GM12891 (cell line): ENCODE measurements around the gene MYH6.

Source experiments
- DNase-seq: peaks from one replicate; pipeline ENCODE4 v3.0.0; 2011; ENCODE audit warnings: low spot score; ENCODE audit not compliant: insufficient read length
- FAIRE-seq: peaks from 2 replicates; lab custom pipeline; 2011; peaks lifted over from hg19 to GRCh38; lab: Jason Lieb, UNC
- PAX5 ChIP-seq: IDR thresholded peaks from 2 replicates; pipeline ENCODE4 v1.6.1; 2011; ENCODE audit warnings: low read length, moderate library complexity, mild to moderate bottlenecking; ENCODE audit not compliant: insufficient read depth, severe bottlenecking
- POLR2A ChIP-seq: IDR thresholded peaks from 2 replicates; pipeline ENCODE4 v1.6.1; 2011; ENCODE audit warnings: low read depth, low read length, control low read depth
- POLR2AphosphoS5 ChIP-seq: IDR thresholded peaks from 2 replicates; pipeline ENCODE4 v1.6.1; 2011; ENCODE audit warnings: low read depth, low read length, control low read depth
- POU2F2 ChIP-seq: IDR thresholded peaks from 2 replicates; pipeline ENCODE4 v1.6.1; 2011; ENCODE audit warnings: low read depth, mild to moderate bottlenecking, control low read depth, low read length, moderate library complexity
- SPI1 ChIP-seq: IDR thresholded peaks from 2 replicates; pipeline ENCODE4 v1.6.1; 2011; ENCODE audit warnings: low read depth, low read length, control low read depth
- TAF1 ChIP-seq: IDR thresholded peaks from 2 replicates; pipeline ENCODE4 v1.6.1; 2011; ENCODE audit warnings: low read depth, low read length, control low read depth

Gene MYH6

GRCh38 chr14:23436327-23437132 is 28.5 kb upstream of the MYH6 start:
- FAIRE-seq, result no peak
- no peak for TF ChIP-seq TAF1
- no peak for TF ChIP-seq SPI1
- TF ChIP-seq POLR2AphosphoS5, result no peak
- TF ChIP-seq POLR2A, result no peak
- TF ChIP-seq POU2F2, result no peak
- TF ChIP-seq PAX5, result no peak
- no peak for DNase-seq

- no peak for FAIRE-seq
- DNase-seq, result no peak
- TF ChIP-seq TAF1, result no peak
These were observed 27.7 kb upstream of the MYH6 start, which contains the start of gene MYH7 for GRCh38 chr14:23435543-23436326. Gene MYH7, minus strand, starts transcription at chr14:23435660. Its CDS starts 1,928 bp downstream, at chr14:23433732.

- TF ChIP-seq SPI1 (no peak), POLR2A (no peak), POU2F2 (no peak), PAX5 (no peak), POLR2AphosphoS5 (no peak), TAF1 (no peak)
- DNase-seq (no peak), FAIRE-seq (no peak)
These were observed 26.6 kb upstream of the MYH6 start for GRCh38 chr14:23434488-23435222.

- FAIRE-seq (no peak), DNase-seq (no peak)
- TF ChIP-seq POLR2A, result no peak
- TF ChIP-seq SPI1, result no peak
- no peak for TF ChIP-seq POLR2AphosphoS5
- TF ChIP-seq TAF1, result no peak
- no peak for TF ChIP-seq PAX5
- no peak for TF ChIP-seq POU2F2
These were observed 25.4 kb upstream of the MYH6 start for GRCh38 chr14:23433457-23433856.

GRCh38 chr14:23432946-23433345 is 24.9 kb upstream of the MYH6 start:
- TF ChIP-seq POU2F2, result no peak
- no peak for TF ChIP-seq POLR2AphosphoS5
- no peak for TF ChIP-seq TAF1
- no peak for DNase-seq
- no peak for FAIRE-seq

- DNase-seq, result no peak
- no peak for FAIRE-seq
- TF ChIP-seq POLR2AphosphoS5, result no peak
- no peak for TF ChIP-seq TAF1
- TF ChIP-seq POU2F2, result no peak
- no peak for TF ChIP-seq PAX5
These were observed 24.2 kb upstream of the MYH6 start for GRCh38 chr14:23432102-23432925.

- TF ChIP-seq POLR2AphosphoS5 (no peak), SPI1 (no peak), POU2F2 (no peak), PAX5 (no peak), POLR2A (no peak), TAF1 (no peak)
- no peak for DNase-seq
- no peak for FAIRE-seq
These were observed 23.4 kb upstream of the MYH6 start for GRCh38 chr14:23431486-23431885.

- DNase-seq, result no peak
- FAIRE-seq, result no peak
- no peak for TF ChIP-seq POU2F2
- TF ChIP-seq PAX5, result no peak
- no peak for TF ChIP-seq POLR2A
- no peak for TF ChIP-seq POLR2AphosphoS5
- no peak for TF ChIP-seq TAF1
- no peak for TF ChIP-seq SPI1
These were observed 22.6 kb upstream of the MYH6 start for GRCh38 chr14:23430723-23431085.

GRCh38 chr14:23430016-23430722 is 22.1 kb upstream of the MYH6 start:
- TF ChIP-seq SPI1 (no peak), POLR2A (no peak), POU2F2 (no peak), TAF1 (no peak), POLR2AphosphoS5 (no peak), PAX5 (no peak)
- no peak for DNase-seq
- no peak for FAIRE-seq
